Measurements from ENCODE around the gene LARP4B.

LARP4B gene

GRCh38 chr10:807163-807957 lies 124.1 kb downstream of the LARP4B start:
- DNase-seq (ENCODE audit: low spot score) = no peak

- no peak for DNase-seq (ENCODE audit: low spot score)
These were observed 124.9 kb downstream of the LARP4B start for GRCh38 chr10:806451-807162.

GRCh38 chr10:805620-806305 lies 125.7 kb downstream of the LARP4B start:
- no peak for DNase-seq (ENCODE audit: low spot score)

- DNase-seq (ENCODE audit: low spot score) = no peak
These were observed 126.5 kb downstream of the LARP4B start for GRCh38 chr10:804787-805619.

DNA sequence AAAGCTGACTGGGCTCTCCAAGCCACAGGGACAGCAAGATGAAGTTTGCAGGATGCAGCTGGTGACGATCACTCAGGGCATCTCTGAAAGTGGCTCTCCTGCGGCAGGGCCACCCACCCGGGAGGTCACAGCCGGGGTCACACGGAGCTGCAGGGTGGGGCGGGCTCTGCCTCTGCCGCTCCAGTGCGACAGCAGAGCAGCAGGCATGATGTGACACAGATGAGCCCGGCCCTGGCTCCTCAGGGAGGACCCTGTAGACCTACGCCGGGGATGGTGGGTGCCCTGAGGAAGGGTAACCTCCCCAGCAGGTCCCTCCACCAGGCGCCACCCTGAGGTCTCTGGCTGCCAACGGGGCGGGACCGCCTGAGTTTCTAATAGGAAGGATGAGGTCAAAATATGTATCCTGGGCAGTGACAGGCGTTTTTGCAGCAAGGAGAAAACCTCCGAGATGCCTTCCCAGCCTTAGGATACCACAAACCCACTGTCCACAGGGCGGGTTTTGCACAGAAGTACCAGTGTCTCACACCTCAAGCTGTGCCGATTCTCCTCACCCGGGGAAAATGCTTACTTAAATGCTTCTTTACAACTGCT lies 127.2 kb downstream of the LARP4B start:
- DNase-seq (ENCODE audit: low spot score) = no peak

DNA sequence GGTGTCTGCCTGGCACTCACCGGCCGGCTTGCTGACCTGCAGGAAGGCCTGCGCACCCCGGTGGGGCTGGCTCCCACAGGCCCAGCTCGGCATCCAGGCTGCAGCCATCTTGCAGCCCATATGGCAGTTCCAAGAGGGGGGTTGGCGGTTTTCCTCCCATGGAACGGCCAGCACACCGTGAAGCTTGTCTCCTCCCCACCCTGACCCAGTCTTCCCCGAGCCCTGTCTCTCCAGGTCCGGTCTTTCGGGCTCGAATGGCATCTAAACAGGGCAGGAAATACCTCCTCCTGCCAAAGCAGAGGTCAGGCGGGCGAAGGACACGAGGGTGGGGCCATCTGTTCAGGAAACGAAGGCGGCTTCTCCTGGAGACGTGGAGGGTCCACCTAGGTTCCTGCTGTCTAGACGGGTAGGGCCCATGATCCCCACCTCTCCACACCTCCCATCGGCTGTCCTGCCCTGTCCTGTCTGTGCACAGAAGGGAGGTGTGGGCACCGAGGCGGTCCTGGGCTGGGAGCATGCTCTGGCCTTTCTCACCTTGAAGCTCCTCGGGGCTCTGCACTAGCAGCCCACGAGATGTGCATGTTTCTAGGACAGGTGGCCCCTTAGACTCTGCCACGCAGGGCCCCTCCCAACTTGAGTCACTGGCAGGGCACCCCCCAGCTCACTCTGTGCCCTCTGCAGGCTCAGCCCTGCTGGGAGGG lies 128.3 kb downstream of the LARP4B start:
- DNase-seq (ENCODE audit: low spot score) = no peak

DNA sequence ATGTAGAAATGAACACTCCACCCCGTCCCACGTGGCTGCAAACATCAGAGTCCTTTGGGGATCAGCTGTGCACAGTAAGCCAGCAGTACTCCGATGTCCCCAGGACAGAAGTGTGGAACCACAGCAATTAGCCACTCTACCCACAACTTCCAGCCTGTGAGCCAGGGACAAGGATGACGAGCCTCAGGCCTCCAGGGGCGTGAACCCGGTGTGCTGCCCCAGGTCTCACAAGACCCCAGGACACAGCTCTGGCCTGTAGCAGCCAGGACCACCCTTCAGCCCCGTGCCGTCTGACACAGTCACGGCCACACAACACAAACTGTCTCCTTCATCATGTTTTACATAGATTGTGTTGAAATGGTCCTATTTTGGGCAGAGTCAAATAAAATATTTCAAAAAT lies 129.0 kb downstream of the LARP4B start:
- no peak for DNase-seq (ENCODE audit: low spot score)

- DNase-seq (ENCODE audit: low spot score) = no peak
These were observed 134.3 kb downstream of the LARP4B start for GRCh38 chr10:797179-797578.

DNA sequence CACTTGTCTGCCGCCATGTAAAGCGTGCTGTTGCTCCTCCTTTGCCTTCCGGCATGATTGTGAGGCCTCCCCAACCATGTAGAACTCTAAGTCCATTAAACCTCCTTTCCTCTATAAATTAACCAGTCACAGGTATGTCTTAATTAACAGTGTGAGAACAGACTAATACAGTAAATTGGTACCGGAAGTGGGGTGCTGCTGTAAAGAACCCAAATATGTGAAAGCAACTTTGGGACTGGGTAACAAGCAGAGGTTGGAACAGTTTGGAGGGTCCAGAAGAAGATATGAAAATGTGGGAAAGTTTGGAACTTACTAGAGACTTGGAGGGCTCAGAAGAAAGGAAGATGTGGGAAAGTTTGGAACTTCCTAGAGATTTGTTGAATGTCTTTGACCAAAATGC lies 135.3 kb downstream of the LARP4B start:
- DNase-seq (ENCODE audit: low spot score) = no peak

DNA sequence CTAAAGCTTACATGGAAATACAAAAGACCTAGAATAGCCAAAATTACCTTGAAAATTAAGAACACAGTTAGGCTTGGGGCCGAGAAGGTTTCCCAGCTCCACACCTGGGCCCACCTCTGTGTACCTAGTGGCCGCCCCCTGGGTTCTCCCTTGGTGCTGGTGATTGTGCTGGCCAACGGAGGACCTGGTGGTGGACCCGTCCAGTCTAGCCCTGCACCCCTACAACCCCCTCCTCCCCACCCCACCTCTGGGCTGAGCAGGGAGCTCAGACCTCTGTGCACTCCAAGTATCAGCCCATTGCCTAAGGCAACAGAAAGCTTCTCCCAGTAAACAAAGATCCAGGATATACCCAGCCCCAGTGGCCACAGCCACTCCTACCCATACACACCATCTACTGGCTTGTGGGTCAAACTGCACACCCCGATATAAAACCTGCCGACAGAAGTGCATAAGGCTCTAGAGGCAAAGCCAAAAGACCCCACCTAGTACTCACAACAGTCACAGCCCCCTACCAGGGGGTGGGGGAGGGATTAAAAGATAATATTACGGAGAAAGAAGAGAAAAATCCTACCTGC lies 137.0 kb downstream of the LARP4B start:
- peak; percentile 42 for DNase-seq (ENCODE audit: low spot score)

DNA sequence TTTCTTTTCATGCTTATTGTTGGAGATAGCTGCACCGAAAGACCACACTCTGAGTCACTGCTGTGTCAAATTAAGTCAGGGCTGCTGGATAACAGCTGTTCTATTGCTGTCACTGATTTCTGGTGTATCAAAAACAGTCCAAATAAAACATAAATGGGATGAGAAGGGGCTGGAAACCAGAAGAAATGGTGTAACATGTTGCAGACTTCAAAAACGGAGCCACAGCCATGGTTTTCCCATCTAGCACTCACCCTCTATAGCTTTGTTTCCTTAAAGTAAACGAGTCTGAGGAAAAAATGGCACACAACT lies 138.8 kb downstream of the LARP4B start:
- DNase-seq (ENCODE audit: low spot score) = no peak

- no peak for DNase-seq (ENCODE audit: low spot score)
These were observed 139.3 kb downstream of the LARP4B start for GRCh38 chr10:792083-792791.

DNA sequence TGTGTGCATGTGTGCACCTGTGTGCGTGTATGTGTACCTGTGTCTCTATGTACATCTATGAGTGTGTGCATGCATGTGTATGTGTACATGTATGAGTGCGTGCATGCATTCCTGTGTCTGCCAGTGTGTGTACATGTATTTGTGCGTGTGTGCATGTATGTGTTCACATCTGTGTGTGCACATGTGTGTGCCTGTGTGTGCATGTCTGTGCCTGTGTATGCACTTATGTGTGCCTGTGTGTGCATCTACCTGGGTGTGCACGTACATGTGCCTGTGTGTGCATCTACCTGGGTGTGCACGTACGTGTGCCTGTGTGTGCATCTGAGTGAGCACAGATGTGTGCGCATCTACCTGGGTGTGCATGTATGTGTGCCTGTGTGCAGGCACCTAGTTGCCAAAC lies 139.9 kb downstream of the LARP4B start:
- DNase-seq (ENCODE audit: low spot score) = no peak

- DNase-seq (ENCODE audit: low spot score) = no peak
These were observed 140.5 kb downstream of the LARP4B start for GRCh38 chr10:790821-791551.

GRCh38 chr10:789831-790701 lies 141.4 kb downstream of the LARP4B start:
- peak; percentile 6 for DNase-seq (ENCODE audit: low spot score)

GRCh38 chr10:788796-789748 lies 142.4 kb downstream of the LARP4B start:
- DNase-seq (ENCODE audit: low spot score) = peak; percentile 95

DNA sequence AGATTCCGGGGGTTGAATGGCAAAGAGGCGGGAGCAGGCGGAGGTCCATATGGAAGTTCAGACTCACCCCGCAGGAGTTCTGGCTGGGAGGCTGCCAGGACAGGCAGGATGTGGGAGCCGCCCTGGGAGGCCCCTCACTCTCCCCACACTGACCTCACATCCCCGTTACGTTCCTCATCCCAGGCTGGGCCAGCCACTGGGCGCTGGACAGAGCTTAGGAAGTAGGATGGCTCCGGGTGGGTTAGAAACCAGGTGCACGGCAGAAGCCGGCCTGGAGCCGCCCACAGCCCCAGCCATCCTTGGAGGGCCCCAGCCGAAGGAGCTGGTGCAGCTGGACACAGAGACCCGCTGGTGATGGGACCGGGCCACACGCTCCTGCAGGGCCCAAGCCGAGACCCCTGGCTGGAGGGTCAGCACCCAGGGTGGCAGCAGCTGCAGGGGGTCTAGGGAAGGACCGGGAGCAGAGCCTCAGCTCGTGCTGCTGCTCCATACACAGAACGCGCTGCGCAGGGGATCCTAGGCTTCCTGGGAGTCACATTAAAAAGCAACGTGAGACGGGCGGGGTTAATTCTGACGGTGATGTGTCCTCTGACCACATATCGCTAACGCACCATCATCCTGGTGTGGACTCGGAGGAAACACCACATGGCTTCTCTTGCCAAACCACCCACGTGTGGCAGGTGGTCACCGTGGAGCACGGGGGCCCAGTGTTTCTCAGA lies 143.4 kb downstream of the LARP4B start:
- DNase-seq (ENCODE audit: low spot score) = peak; percentile 2
